HCT116 (cell line): ENCODE data around the gene ATP6V0D1.

Source experiments
- CEBPB ChIP-seq: IDR thresholded peaks from 2 replicates; pipeline ENCODE4 v1.6.1; 2012; ENCODE audit warnings: low read depth
- EZH2 ChIP-seq: fragments of 200-600 bp; sonication (generic); IDR thresholded peaks from 2 replicates; pipeline ENCODE4 v1.6.1; 2017; ENCODE audit warnings: antibody characterized with exemption, mixed run types
- EZH2phosphoT487 ChIP-seq: fragments of 200-600 bp; IDR thresholded peaks from 2 replicates; pipeline ENCODE4 v1.6.1; 2018; ENCODE audit warnings: antibody characterized with exemption, borderline replicate concordance
- POLR2A ChIP-seq: IDR thresholded peaks from 2 replicates; pipeline ENCODE4 v1.7.0; 2011; ENCODE audit warnings: borderline replicate concordance; ENCODE audit not compliant: insufficient read depth, insufficient read length; ENCODE audit errors: extremely low read depth
- POLR2AphosphoS5 ChIP-seq: IDR thresholded peaks from 2 replicates; pipeline ENCODE4 v1.6.1; 2011; ENCODE audit warnings: mild to moderate bottlenecking, low read depth, low read length, moderate library complexity
- YY1 ChIP-seq: IDR thresholded peaks from 2 replicates; pipeline ENCODE4 v1.6.1; 2011; ENCODE audit warnings: low read length, low read depth, moderate library complexity, mild to moderate bottlenecking; ENCODE audit not compliant: insufficient replicate concordance; ENCODE audit errors: extremely low read depth
- ZNF274 ChIP-seq: fragments of 200-500 bp; sonication (Bioruptor generic); IDR thresholded peaks from 2 replicates; pipeline ENCODE4 v1.6.1; 2014; ENCODE audit warnings: mild to moderate bottlenecking, low read depth, low read length, inconsistent platforms
- TF ChIP-seq, protein P1 (sequence below), 3 experiments: fragments of 200-600 bp in 1 of 3; sonication (generic) in 1 of 3; IDR thresholded peaks in 2 of 3; conservative IDR thresholded peaks in 1 of 3; 2 replicates each; pipeline ENCODE4 v1.5.1; 2012 to 2017; ENCODE audit warnings: low read depth in 2 of 3, low read length in 2 of 3, antibody characterized with exemption in 1 of 3, borderline replicate concordance in 1 of 3, control low read depth in 1 of 3, mild to moderate bottlenecking in 1 of 3, mixed read lengths in 1 of 3, mixed run types in 1 of 3, moderate library complexity in 1 of 3; ENCODE audit not compliant: insufficient read depth in 1 of 3
- TF ChIP-seq, protein P2 (sequence below): IDR thresholded peaks from 2 replicates; pipeline ENCODE4 v1.6.1; 2012

DNA sequence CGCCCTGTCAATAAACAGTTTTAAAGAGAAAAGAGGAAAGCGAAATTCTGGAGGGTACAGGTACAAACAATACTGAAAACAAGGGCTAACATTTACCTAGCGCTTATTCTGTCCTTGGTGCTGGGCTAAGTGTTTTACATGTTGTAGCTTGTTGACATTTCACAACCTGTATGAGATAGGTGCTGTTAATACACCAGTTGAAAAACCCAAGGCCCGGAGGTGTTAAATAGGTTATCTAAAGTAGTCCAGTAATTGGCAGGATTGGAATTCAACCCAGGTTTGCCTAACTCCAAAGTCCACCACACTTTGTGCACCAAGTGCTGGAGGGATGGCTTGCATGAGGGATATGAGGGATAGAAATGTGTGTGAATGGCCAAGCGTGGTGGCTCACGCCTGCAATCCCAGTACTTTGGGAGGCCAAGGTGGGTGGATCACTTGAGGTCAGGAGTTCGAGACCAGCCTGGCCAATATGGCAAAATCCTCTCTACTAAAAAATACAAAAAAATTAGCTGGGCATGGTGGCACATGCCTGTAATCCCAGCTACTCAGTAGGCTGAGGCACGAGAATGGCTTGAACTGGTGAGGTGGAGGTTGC, 2.9 kb downstream of the ATP6V0D1 start:
- no peak for TF ChIP-seq POLR2A
- no peak for TF ChIP-seq EZH2
- no peak for TF ChIP-seq EZH2phosphoT487
- TF ChIP-seq, protein P1, sequence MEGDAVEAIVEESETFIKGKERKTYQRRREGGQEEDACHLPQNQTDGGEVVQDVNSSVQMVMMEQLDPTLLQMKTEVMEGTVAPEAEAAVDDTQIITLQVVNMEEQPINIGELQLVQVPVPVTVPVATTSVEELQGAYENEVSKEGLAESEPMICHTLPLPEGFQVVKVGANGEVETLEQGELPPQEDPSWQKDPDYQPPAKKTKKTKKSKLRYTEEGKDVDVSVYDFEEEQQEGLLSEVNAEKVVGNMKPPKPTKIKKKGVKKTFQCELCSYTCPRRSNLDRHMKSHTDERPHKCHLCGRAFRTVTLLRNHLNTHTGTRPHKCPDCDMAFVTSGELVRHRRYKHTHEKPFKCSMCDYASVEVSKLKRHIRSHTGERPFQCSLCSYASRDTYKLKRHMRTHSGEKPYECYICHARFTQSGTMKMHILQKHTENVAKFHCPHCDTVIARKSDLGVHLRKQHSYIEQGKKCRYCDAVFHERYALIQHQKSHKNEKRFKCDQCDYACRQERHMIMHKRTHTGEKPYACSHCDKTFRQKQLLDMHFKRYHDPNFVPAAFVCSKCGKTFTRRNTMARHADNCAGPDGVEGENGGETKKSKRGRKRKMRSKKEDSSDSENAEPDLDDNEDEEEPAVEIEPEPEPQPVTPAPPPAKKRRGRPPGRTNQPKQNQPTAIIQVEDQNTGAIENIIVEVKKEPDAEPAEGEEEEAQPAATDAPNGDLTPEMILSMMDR (IDR thresholded peaks at IDR 0.05 in 2 of 3, conservative IDR thresholded peaks at IDR 0.05 in 1 of 3; ENCODE audit: borderline replicate concordance in 1 of 3, insufficient read depth in 1 of 3, low read depth in 2 of 3, low read length in 2 of 3): no peak
- TF ChIP-seq, protein P2, sequence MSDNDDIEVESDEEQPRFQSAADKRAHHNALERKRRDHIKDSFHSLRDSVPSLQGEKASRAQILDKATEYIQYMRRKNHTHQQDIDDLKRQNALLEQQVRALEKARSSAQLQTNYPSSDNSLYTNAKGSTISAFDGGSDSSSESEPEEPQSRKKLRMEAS: no peak
- no peak for TF ChIP-seq POLR2AphosphoS5
- TF ChIP-seq ZNF274: no peak
- TF ChIP-seq YY1: no peak
- no peak for TF ChIP-seq CEBPB
